Cardiac muscle cell (in vitro differentiated cells and primary cell): ENCODE data around the gene TUBA1C. TPM values are rescaled to one million over a fixed set of nuclear protein-coding genes. Genes with fewer than 3 reads are reported as not detected.
"Not testable (repeated sequence)": the region's sequence is repeated elsewhere in the genome, so short reads cannot be mapped to it uniquely, and the experiment has no call there.

Source experiments
- DNase-seq, 2 donors: peaks; one replicate each; pipeline versions ENCODE4 v3.0.0 to v3.0.0-alpha.2; 2010 to 2017; ENCODE audit warnings: low read depth in 1 of 2, low spot score in 1 of 2
- H3K27ac ChIP-seq: fragments of 200-600 bp; sonication (generic); 2 replicates; pipeline ENCODE4 v1.5.1; 2016
- H3K27me3 ChIP-seq: fragments of 200-600 bp; sonication (generic); 2 replicates; pipeline ENCODE4 v1.6.0; 2016; ENCODE audit warnings: control low read depth
- H3K36me3 ChIP-seq: fragments of 200-600 bp; sonication (generic); 2 replicates; pipeline ENCODE4 v1.5.1; 2016; ENCODE audit warnings: control low read depth
- H3K4me1 ChIP-seq: fragments of 200-600 bp; sonication (generic); 2 replicates; pipeline ENCODE4 v1.8.1; 2017; ENCODE audit warnings: low read depth, mild to moderate bottlenecking, mixed run types
- H3K4me3 ChIP-seq: fragments of 200-600 bp; sonication (generic); 2 replicates; pipeline ENCODE4 v1.5.1; 2016; ENCODE audit warnings: mild to moderate bottlenecking
- H3K9me3 ChIP-seq: fragments of 200-600 bp; sonication (generic); 2 replicates; pipeline ENCODE4 v1.5.1; 2017; ENCODE audit warnings: low read depth, mild to moderate bottlenecking, control low read depth
- CTCF ChIP-seq: IDR thresholded peaks from 2 replicates; pipeline ENCODE4 v1.5.1; 2012; ENCODE audit warnings: low read depth, mild to moderate bottlenecking, low read length
- polyA plus RNA-seq: library from polyadenylated mRNA; unstranded; fragments of >200 nt; fragmentation: Nextera tagmentation; extraction: Ambion mirVana; gene quantifications from 2 replicates; pipeline ENCODE4 v1.2.1, GENCODE V29; 2016
- total RNA-seq: library from RNA; depleted of rRNA; stranded (reverse); fragments of >200 nt; gene quantifications from 2 replicates; pipeline ENCODE4 v1.2.3, GENCODE V29; 2016

The TUBA1C gene
- total and polyA plus RNA-seq, 2 experiments from 2014 or later: 49.1 to 151 TPM

GRCh38 chr12:49304161-49304560, 39.3 kb downstream of the TUBA1C start:
- Histone ChIP-seq H3K9me3 (no peaks in the 10 kb centered on the region), H3K27ac (no peak overlapping the region), H3K4me3 (no peak overlapping the region), H3K36me3 (no peaks in the 10 kb centered on the region), H3K27me3 (peaks cover 11% of the 10 kb centered on the region), H3K4me1 (no peaks in the 10 kb centered on the region)
- peak in 1 of 2 donors; percentile 45 for DNase-seq
- no peak for TF ChIP-seq CTCF

- H3K27me3 ChIP-seq: peaks cover 6% of the 10 kb centered on the region
- H3K4me3 ChIP-seq: no peak overlapping the region
- no peaks in the 10 kb centered on the region for H3K9me3 ChIP-seq
- DNase-seq: no peak
- H3K27ac ChIP-seq: no peak overlapping the region
- H3K4me1 ChIP-seq: no peaks in the 10 kb centered on the region
- TF ChIP-seq CTCF: no peak
- no peaks in the 10 kb centered on the region for H3K36me3 ChIP-seq
Observed at GRCh38 chr12:49305762-49306510, 41.1 kb downstream of the TUBA1C start.

- TF ChIP-seq CTCF: no peak
- H3K4me3 ChIP-seq: no peak overlapping the region
- no peak for DNase-seq
- no peak overlapping the region for H3K27ac ChIP-seq
- no peaks in the 10 kb centered on the region for H3K36me3 ChIP-seq
- no peaks in the 10 kb centered on the region for H3K9me3 ChIP-seq
- H3K4me1 ChIP-seq: no peaks in the 10 kb centered on the region
- peaks cover 6% of the 10 kb centered on the region for H3K27me3 ChIP-seq
Observed at GRCh38 chr12:49309386-49309785, 44.5 kb downstream of the TUBA1C start.

- H3K9me3 ChIP-seq, H3K4me3 ChIP-seq, H3K36me3 ChIP-seq, H3K27ac ChIP-seq, DNase-seq, H3K27me3 ChIP-seq, H3K4me1 ChIP-seq: not testable (repeated sequence)
Observed at GRCh38 chr12:49310451-49311000, 45.6 kb downstream of the TUBA1C start.

GRCh38 chr12:49314811-49315210, 49.9 kb downstream of the TUBA1C start:
- TF ChIP-seq CTCF: no peak
- no peak overlapping the region for H3K27ac ChIP-seq
- H3K4me3 ChIP-seq: no peak overlapping the region
- H3K27me3 ChIP-seq: peaks cover 14% of the 10 kb centered on the region
- no peak for DNase-seq
- no peaks in the 10 kb centered on the region for H3K4me1 ChIP-seq
- H3K9me3 ChIP-seq: no peaks in the 10 kb centered on the region
- H3K36me3 ChIP-seq: no peaks in the 10 kb centered on the region

GRCh38 chr12:49317118-49317517, 52.2 kb downstream of the TUBA1C start:
- H3K4me3 ChIP-seq, H3K36me3 ChIP-seq, DNase-seq, H3K9me3 ChIP-seq, H3K4me1 ChIP-seq, H3K27ac ChIP-seq: not testable (repeated sequence)
- peaks cover 21% of the 10 kb centered on the region for H3K27me3 ChIP-seq

- not testable (repeated sequence) for H3K9me3 ChIP-seq, H3K4me1 ChIP-seq, DNase-seq, H3K4me3 ChIP-seq, H3K36me3 ChIP-seq, H3K27ac ChIP-seq
- peaks cover 21% of the 10 kb centered on the region for H3K27me3 ChIP-seq
Observed at GRCh38 chr12:49320411-49321103, 55.7 kb downstream of the TUBA1C start.
